SH-SY5Y (cell line): ENCODE measurements around the gene DPPA3.

Experiments used
- GATA2 ChIP-seq: IDR thresholded peaks from 2 replicates; pipeline ENCODE4 v1.6.1; 2011; ENCODE audit warnings: mild to moderate bottlenecking, low read depth, low read length
- GATA3 ChIP-seq: IDR thresholded peaks from 2 replicates; pipeline ENCODE4 v1.6.1; 2011; ENCODE audit warnings: low read depth, mild to moderate bottlenecking, low read length, moderate library complexity

Gene DPPA3

GRCh38 chr12:7712841-7713442 lies 1.7 kb downstream of the DPPA3 start:
- TF ChIP-seq GATA2: no peak
- no peak for TF ChIP-seq GATA3

- TF ChIP-seq GATA3 (no peak), GATA2 (no peak)
Measured at GRCh38 chr12:7716381-7716780, 5.1 kb downstream of the DPPA3 start.

- TF ChIP-seq GATA2: no peak
- TF ChIP-seq GATA3: no peak
Measured at GRCh38 chr12:7719946-7720730, 8.9 kb downstream of the DPPA3 start.

GRCh38 chr12:7723926-7724325 lies 12.7 kb downstream of the DPPA3 start:
- TF ChIP-seq GATA2: no peak
- no peak for TF ChIP-seq GATA3

GRCh38 chr12:7729746-7730145 lies 18.5 kb downstream of the DPPA3 start:
- TF ChIP-seq GATA3 (no peak), GATA2 (no peak)

- TF ChIP-seq GATA2: no peak
Measured at GRCh38 chr12:7731486-7731885, 20.3 kb downstream of the DPPA3 start.

- TF ChIP-seq GATA2 (no peak), GATA3 (no peak)
Measured at GRCh38 chr12:7732993-7733392, 21.8 kb downstream of the DPPA3 start.

- TF ChIP-seq GATA2: no peak
- TF ChIP-seq GATA3: no peak
Measured at GRCh38 chr12:7747246-7747645, 36.0 kb downstream of the DPPA3 start, which contains the start of gene CLEC4C. CLEC4C (minus strand) TSS chr12:7747375; CDS start chr12:7747348, 27 bp downstream.

GRCh38 chr12:7748852-7749251 lies 37.6 kb downstream of the DPPA3 start:
- no peak for TF ChIP-seq GATA2
- TF ChIP-seq GATA3: no peak

GRCh38 chr12:7749442-7749841 lies 38.2 kb downstream of the DPPA3 start:
- TF ChIP-seq GATA3 (no peak), GATA2 (no peak)

GRCh38 chr12:7750350-7750749 lies 39.1 kb downstream of the DPPA3 start:
- TF ChIP-seq GATA2 (no peak), GATA3 (no peak)

GRCh38 chr12:7751394-7751793 lies 40.2 kb downstream of the DPPA3 start:
- TF ChIP-seq GATA3 (no peak), GATA2 (no peak)

- no peak for TF ChIP-seq GATA3
- no peak for TF ChIP-seq GATA2
Measured at GRCh38 chr12:7756993-7757392, 45.8 kb downstream of the DPPA3 start.

- TF ChIP-seq GATA2 (no peak), GATA3 (no peak)
Measured at GRCh38 chr12:7758766-7759140, 47.5 kb downstream of the DPPA3 start.
